Measurements from ENCODE around the gene CSTPP1.

DNA sequence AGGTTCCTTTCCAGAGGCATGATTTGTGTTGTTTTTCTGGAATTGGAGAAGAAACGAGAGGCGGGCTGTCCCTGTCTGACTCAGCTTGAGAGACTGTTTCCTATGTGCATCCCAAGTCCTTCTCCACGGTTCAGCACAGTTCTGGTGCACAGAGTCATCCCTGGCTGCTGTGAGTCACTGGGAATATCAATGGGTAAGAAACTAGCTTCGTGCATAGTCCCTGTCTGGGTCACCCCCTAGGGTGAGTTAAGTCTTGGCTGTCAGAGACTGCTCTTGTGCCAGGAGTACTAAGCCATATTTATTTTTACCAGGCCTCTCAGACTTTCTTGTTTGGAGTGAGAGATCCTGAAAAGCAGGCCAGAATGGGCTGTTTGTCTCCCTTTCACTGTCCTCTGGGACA is 15.8 kb upstream of the CSTPP1 start:
- TF ChIP-seq, protein P1, sequence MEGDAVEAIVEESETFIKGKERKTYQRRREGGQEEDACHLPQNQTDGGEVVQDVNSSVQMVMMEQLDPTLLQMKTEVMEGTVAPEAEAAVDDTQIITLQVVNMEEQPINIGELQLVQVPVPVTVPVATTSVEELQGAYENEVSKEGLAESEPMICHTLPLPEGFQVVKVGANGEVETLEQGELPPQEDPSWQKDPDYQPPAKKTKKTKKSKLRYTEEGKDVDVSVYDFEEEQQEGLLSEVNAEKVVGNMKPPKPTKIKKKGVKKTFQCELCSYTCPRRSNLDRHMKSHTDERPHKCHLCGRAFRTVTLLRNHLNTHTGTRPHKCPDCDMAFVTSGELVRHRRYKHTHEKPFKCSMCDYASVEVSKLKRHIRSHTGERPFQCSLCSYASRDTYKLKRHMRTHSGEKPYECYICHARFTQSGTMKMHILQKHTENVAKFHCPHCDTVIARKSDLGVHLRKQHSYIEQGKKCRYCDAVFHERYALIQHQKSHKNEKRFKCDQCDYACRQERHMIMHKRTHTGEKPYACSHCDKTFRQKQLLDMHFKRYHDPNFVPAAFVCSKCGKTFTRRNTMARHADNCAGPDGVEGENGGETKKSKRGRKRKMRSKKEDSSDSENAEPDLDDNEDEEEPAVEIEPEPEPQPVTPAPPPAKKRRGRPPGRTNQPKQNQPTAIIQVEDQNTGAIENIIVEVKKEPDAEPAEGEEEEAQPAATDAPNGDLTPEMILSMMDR (IDR thresholded peaks at IDR 0.05) = no peak
- TF ChIP-seq POLR2A (IDR thresholded peaks at IDR 0.05) = no peak
